HG02884 (cell line): ENCODE results near the gene CSHL1.
"Not testable (repeated sequence)": the region's sequence is repeated elsewhere in the genome, so short reads cannot be mapped to it uniquely, and the experiment has no call there.

Experiments used
- ATAC-seq: cut with Tn5 transposase; IDR thresholded peaks from one replicate; pipeline ENCODE4 v1.9.1; 2021; ENCODE audit warnings: mild to moderate bottlenecking, moderate library complexity; ENCODE audit not compliant: unreplicated experiment

The CSHL1 gene

DNA sequence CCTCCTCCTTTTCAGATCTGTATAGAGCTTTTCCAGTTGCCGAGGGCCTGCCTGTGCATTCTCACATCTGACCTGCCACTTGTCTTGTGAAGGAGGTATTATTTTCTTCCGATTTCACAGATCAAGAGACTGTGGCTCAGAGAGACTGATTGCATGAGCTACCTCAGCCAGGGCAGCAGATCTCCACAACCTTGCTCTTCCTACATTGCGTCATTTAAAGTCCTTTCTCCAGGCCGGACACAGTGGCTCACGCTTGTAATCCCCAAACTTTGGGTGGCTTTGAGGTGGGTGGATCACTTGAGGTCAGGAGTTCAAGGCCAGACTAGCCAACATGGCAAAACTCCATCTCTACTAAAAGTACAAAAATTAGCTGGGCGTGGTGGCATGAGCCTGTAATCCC lies 9.0 kb upstream of the CSHL1 start:
- ATAC-seq, result not testable (repeated sequence)

DNA sequence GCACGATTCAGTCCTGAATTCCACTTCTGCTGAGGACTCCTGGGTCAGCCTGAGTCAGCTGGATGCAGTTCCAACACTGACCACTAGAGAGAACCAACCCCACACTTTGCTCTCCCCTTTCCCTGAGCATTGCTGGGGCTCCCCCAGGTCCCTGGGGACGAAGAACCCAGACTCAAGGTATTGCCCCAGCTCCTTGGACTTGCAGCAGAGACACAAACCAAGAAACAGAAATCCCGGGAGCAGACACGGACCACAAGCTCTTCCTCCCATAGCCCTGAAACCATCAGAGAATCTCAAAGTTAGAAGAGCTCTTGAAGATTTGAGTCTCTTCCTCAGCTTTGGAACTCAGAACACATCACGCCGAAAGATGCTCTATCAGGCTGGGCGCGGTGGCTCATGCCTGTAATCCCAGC lies 8.3 kb upstream of the CSHL1 start:
- no peak for ATAC-seq

DNA sequence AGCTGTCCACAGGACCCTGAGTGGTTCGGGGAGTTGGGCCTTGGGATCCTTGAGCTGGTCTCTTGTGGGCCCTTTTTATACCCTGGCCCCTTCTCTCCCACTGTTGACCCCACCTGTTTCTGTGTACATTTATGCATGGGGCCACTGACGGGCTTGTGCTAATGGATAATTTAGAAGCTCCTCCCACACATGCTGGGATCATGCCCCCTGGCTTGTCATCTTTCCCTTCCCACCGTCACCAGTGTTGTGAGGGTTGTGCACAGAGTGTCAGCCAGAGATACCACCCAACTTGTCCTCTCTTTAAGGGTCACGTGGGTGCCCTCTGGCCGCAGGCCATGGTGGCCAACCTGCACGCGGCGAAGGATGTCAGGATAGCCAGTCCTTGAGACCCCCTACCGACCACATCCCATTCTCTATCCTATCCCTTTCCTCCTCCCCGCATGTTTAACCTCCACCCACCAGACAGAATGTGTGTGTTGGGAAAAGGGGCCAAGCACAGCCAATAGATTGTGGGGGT lies 7.8 kb upstream of the CSHL1 start, which contains the start of gene GH1:
Gene GH1 (minus strand): TSS at position 51 of the 517 bp plus-strand sequence. CDS start 63 bp downstream, outside the sequence.
- ATAC-seq, result not testable (repeated sequence)

DNA sequence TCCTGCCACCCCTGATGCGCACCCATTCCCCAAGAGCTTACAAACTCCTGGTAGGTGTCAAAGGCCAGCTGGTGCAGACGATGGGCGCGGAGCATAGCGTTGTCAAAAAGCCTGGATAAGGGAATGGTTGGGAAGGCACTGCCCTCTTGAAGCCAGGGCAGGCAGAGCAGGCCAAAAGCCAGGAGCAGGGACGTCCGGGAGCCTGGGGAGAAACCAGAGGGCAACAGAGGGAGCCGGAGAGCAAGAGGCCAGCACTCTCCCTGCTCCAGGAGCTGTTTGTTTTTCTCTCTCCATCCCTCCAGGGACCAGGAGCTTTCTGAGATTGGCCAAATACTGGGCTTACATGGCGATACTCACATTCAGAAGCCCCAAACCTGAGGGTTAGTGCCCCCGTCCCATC lies 7.2 kb upstream of the CSHL1 start:
- no peak for ATAC-seq

DNA sequence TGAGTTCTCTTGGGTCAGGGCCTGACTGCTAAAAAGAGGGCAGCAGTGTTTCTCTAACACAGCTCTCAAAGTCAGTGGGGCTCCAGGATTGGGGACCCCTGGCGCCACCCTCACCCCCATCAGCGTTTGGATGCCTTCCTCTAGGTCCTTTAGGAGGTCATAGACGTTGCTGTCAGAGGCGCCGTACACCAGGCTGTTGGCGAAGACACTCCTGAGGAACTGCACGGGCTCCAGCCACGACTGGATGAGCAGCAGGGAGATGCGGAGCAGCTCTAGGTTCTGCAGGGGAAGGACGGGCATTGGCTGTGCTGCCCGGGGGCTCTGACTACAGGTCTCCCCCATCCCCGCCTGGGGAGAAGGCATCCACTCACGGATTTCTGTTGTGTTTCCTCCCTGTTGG lies 6.6 kb upstream of the CSHL1 start:
- no peak for ATAC-seq

DNA sequence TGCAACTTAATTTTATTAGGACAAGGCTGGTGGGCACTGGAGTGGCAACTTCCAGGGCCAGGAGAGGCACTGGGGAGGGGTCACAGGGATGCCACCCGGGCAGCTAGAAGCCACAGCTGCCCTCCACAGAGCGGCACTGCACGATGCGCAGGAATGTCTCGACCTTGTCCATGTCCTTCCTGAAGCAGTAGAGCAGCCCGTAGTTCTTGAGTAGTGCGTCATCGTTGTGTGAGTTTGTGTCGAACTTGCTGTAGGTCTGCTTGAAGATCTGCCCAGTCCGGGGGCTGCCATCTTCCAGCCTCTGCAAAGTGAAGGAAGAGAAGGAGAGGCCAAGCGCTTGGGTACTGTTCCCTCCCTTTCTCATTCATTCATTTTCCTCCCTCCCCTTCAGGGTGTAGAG lies 6.1 kb upstream of the CSHL1 start:
- not testable (repeated sequence) for ATAC-seq

DNA sequence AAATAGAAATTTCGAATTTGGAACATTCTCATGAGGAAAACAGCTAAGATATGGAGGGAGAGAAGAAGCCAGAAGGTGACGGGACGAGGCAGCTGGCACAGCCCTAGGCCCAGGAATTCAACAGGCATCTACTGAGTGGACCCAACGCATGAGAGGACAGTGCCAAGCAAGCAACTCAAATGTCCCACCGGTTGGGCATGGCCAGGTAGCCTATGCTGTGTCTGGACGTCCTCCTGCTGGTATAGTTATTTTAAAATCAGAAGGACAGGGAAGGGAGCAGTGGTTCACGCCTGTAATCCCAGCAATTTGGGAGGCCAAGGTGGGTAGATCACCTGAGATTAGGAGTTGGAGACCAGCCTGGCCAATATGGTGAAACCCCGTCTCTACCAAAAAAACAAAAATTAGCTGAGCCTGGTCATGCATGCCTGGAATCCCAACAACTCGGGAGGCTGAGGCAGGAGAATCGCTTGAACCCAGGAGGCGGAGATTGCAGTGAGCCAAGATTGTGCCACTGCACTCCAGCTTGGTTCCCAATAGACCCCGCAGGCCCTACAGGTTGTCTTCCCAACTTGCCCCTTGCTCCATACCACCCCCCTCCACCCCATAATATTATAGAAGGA lies 5.6 kb upstream of the CSHL1 start:
- ATAC-seq, result no peak

DNA sequence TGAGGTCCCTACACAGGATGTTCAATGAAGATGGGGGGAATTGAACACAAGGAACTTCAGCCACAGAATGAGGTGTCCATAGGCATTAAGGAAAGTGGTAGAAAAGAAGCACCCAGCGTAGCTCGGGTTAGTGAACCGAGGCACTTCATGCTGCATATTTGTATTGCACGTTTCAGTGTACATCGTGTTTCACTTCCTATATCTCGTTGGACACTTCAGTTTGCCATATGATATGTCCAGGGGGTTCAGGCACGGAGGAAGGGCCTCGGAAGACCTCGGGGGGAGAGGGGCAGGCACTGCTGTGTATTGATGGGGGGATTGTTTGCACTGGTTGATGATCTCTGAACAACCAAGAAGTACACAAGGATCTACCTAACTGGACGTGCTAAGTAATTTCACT lies 4.7 kb upstream of the CSHL1 start:
- not testable (repeated sequence) for ATAC-seq

DNA sequence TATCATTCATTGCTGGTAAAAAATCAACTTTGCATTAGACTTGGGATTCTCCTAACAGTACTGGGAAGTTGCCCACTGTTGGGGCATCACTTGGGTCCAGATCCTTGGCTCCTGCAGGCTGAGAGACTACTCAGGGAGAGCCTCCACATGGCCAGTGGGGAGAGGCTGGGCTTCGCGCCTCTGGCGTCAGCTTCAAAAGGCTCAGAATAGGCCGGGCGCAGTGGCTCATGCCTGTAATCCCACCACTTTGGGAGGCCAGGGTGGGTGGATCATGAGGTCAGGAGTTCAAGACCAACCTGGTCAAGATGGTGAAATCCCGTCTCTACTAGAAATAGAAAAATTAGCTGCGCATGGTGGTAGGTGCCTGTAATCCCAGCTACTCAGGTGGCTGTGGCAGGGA lies 3.4 kb upstream of the CSHL1 start:
- ATAC-seq, result no peak

DNA sequence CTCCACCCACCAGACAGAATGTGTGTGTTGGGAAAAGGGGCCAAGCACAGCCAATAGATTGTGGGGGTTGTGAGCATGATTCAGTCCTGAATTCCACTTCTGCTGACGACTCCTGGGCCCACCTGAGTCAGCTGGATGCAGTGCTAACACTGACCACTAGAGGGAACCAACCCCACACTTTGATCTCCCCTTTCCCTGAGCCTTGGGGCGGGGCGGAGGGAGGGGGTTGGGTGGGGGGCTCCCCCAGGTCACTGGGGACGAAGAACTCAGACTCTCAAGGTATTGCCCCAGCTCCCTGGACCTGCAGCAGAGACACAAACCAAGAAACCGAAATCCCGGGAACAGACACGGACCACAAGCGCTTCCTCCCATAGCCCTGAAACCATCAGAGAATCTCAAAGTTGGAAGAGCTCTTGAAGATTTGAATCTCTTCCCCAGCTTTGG lies 621 bp upstream of the CSHL1 start:
- no peak for ATAC-seq

DNA sequence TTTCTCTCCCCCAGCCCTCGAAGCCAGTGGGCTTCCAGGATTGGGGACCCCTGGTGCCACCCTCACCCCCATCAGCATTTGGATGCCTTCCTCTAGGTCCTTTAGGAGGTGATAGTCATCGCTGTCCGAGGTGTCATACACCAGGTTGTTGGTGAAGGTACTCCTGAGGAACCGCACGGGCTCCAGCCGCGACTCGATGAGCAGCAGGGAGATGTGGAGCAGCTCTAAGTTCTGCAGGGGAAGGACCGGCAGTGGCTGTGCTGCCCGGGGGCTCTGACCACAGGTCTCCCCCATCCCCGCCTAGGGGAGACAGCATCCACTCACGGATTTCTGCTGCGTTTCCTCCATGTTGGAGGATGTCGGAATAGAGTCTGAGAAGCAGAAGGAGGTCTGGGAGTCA lies 962 bp downstream of the CSHL1 start:
- no peak for ATAC-seq

DNA sequence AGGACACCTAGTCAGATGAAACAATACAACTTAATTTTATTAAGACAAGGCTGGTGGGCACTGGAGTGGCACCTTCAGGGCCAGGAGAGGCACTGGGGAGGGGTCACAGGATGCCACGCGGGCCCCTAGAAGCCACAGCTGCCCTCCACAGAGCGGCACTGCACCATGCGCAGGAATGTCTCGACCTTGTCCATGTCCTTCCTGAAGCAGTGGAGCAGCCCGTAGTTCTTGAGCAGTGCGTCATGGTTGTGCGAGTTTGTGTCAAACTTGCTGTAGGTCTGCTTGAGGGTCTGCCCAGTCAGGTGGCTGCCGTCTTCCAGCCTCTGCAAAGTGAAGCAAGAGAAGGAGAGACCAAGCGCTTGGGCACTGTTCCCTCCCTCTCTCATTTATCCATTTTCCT lies 1.5 kb downstream of the CSHL1 start:
- not testable (repeated sequence) for ATAC-seq

DNA sequence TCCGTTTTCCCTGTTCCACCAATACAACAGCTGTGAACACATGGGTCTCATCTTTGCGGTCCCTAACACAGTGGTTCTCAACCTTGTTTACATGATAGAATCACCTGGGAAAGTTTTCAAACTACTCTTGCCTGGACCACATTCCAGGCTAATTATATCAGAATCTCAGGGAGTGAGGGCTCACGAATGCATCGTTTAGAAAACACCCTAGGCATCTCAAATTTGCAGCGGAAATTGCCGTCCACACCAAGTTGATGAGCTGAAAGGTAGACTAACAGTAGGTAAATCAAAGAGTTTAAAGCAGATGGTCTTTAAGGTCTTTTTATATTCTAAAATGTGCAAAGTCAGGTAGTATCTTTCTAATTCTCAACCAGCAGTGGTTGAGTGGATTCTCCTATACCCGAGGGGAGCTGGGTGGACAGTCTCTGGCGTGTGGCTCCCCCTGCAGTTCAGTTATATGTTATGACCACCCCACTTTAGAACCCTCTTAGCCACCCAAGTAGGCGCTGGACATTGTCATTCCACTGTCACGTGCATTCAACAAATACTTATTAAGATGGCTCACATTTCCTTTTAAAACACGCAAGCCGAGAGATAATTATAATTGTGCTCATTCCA lies 3.8 kb downstream of the CSHL1 start:
- not testable (repeated sequence) for ATAC-seq

DNA sequence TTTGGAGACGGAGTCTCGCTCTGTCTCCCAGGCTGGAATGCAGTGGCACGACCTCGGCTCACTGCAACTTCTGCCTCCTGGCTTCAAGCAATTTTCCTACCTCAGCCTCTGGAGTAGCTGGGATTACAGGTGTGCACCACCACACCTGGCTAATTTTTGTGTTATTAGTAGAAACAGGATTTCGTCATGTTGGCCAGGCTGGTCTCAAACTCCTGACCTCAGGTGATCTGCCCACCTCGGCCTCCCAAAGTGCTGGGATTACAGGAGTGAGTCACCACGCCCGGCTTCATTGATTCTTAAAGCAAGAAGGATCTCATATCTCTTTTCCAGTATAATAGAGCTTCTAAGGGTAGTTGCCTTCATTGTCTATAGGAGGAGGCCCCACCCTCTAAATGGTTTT lies 6.3 kb downstream of the CSHL1 start:
- not testable (repeated sequence) for ATAC-seq

DNA sequence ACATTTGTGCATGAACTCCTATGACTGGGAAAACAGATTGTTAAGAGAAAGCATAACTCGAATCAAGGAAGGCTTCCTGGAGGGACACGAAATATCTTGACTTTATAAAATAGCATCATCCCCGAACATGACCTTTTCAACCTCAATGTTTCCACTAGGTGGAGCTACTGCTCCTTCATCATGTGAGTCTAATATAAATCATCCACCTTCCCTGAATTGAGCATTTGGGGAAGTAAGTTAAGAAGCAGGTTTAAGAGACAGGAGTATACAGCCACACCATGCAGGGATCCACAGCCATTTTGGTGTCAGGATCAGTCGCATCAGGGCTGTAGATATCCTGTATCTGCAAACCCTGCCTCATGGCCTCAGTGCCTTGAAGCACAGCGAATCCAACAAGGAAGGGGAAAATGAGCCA lies 7.3 kb downstream of the CSHL1 start:
- ATAC-seq, result not testable (repeated sequence)

DNA sequence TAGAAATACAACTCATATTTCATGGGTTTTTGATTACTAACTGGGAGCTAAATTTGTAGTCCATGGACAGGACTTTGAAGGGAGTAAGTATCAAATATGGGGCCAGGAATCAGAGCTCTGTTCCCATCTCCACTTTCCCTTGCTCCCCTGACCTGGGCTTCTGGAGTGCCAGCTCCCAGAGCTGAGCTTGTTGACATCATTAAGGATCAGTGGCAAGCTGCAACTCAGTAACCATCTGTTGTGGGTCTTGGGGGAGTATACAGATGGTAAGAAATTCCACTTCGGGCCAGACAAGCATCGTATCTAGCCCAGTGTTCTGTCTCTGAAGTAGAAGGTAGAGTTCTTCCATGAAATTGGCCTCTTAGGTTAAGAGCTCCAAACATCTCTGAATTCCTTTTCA lies 9.1 kb downstream of the CSHL1 start:
- not testable (repeated sequence) for ATAC-seq

DNA sequence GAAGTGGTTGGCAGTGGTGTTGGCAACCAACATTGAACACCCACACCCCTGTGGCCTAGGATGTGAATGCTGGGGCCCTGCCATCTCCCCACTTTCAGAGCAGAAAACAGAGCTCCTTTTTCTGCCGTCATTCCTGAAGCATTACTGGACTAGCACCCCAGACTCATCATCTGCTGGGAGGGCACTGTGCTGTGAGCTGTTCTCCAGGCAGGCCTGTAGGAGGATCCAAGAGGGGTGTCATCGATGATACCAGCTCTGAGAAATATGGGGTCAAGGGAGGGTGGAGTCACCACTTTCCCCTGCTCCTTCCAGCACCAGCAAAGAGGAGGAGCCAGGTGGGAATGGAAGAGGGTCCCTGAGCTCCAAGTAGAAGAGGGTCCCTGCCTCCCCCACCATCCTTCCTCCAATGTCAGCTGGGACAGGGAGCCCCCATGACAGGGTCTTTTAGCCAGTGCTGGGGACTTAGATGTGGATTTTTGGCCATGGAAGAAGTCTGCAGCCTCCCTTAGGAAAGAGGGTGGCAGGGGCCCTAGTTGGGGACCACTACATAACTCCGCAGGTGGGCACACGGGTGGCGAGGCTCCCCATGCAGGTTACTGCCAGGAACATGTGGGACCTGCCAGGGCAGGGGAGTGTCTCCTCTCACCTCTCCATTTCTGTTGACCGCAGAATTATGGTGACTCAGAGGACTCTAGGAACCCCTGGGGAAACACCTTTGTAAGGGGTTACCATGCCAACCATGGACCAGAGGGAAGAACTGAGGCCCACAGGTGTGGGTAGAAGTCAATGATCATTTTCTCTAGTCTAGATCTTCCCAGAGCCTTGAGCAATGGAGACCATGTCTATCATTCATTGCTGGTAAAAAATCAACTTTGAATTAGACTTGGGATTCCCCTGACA lies 11.9 kb downstream of the CSHL1 start:
- not testable (repeated sequence) for ATAC-seq

DNA sequence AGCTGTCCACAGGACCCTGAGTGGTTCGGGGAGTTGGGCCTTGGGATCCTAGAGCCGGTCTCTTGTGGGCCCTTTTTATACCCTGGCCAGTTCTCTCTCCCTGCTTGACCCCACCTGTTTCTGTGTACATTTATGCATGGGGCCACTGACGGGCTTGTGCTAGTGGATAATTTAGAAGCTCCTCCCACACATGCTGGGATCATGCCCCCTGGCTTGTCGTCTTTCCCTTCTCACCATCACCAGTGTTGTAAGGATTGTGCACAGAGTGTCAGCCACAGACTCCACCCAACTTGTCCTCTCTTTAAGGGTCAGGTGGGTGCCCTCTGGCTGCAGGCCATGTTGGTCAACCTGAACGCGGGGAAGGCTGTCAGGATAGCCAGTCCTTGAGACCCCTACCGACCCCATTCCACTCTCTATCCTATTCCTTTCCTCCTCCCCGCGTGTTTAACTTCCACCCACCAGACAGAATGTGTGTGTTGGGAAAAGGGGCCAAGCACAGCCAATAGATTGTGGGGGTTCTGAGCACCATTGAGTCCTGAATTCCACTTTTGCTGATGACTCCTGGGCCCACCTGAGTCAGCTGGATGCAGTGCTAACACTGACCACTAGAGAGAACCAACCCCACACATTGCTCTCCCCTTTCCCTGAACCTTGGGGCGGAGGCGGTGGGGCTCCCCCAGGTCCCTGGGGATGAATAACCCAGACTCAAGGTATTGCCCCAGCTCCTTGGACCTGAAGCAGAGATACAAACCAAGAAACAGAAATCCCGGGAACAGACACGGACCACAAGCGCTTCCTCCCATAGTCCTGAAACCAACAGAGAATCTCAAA lies 14.3 kb downstream of the CSHL1 start, which contains the start of gene CSH1:
Gene CSH1 (minus strand): TSS at position 51 of the 831 bp plus-strand sequence. CDS start 63 bp downstream, outside the sequence.
- not testable (repeated sequence) for ATAC-seq

DNA sequence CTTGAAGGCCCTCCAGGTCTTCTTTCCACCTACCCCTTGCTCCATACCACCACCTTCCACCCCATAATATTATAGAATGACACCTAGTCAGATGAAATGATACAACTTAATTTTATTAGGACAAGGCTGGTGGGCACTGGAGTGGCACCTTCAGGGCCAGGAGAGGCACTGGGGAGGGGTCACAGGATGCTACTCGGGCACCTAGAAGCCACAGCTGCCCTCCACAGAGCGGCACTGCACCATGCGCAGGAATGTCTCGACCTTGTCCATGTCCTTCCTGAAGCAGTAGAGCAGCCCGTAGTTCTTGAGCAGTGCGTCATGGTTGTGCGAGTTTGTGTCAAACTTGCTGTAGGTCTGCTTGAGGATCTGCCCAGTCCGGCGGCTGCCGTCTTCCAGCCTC lies 16.2 kb downstream of the CSHL1 start:
- not testable (repeated sequence) for ATAC-seq

DNA sequence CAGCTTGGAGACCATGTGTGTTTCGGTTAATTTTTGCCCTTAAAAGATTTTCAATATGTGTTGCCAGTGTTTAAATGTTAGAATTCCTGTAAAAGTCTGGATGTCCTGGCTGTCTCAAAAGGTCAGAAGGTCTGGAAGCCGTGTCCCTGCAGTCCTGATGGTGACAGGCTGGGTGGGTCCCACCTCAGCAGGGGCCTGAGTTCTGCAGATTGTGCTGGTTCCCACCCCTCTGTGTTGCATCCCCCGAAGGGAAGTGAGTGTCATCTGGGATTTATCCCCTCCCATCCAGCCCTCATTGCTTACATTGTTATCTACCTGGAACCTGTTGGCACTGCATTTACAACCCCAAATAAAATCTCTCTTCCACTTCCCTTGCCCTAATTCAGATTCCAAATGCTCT lies 17.0 kb downstream of the CSHL1 start:
- not testable (repeated sequence) for ATAC-seq
